Fibroblast of lung (primary cell): Measurements from ENCODE around the gene MPG. TPM values are rescaled to one million over a fixed set of nuclear protein-coding genes. Genes with fewer than 3 reads are reported as not detected.

ENCODE experiments used
- DNase-seq, 2 donors: peaks; one replicate each; pipeline versions ENCODE4 v3.0.0 to v3.0.0-alpha.2; 2010; ENCODE audit warnings: low read depth in 2 of 2
- H2AFZ ChIP-seq: 2 replicates; pipeline ENCODE4 v1.5.1; 2012; ENCODE audit warnings: low read length, control low read depth, inconsistent platforms
- H3K27ac ChIP-seq: 2 replicates; pipeline ENCODE4 v1.5.1; 2011; ENCODE audit warnings: low read length, control low read depth; ENCODE audit not compliant: insufficient read depth
- H3K27me3 ChIP-seq: 2 replicates; pipeline ENCODE4 v1.5.1; 2011; ENCODE audit warnings: mild to moderate bottlenecking, low read length; ENCODE audit not compliant: control insufficient read depth, insufficient read depth
- H3K36me3 ChIP-seq: 2 replicates; pipeline ENCODE4 v1.5.1; 2011; ENCODE audit warnings: low read length; ENCODE audit not compliant: control insufficient read depth, insufficient read depth
- H3K4me1 ChIP-seq: 2 replicates; pipeline ENCODE4 v1.5.1; 2011; ENCODE audit warnings: low read length; ENCODE audit not compliant: control insufficient read depth, insufficient read depth; ENCODE audit errors: extremely low read depth
- H3K4me2 ChIP-seq: 2 replicates; pipeline ENCODE4 v1.5.1; 2011; ENCODE audit warnings: low read length, control low read depth; ENCODE audit not compliant: insufficient read depth; ENCODE audit errors: extremely low read depth
- H3K4me3 ChIP-seq, 4 experiments: fragments of 200-600 bp in 1 of 4; sonication (generic) in 1 of 4; replicated peaks in 1 of 4; 2 replicates each; pipeline ENCODE4 v1.5.1; 2011 to 2016; ENCODE audit warnings: low read length in 4 of 4, low read depth in 3 of 4, mild to moderate bottlenecking in 3 of 4, control low read depth in 2 of 4, inconsistent platforms in 1 of 4, mixed read lengths in 1 of 4; ENCODE audit not compliant: insufficient read depth in 1 of 4; ENCODE audit errors: control extremely low read depth in 1 of 4
- H3K79me2 ChIP-seq: 2 replicates; pipeline ENCODE4 v1.5.1; 2012; ENCODE audit warnings: mild to moderate bottlenecking, low read length, inconsistent platforms; ENCODE audit not compliant: control insufficient read depth, insufficient read depth
- H3K9ac ChIP-seq: 2 replicates; pipeline ENCODE4 v1.5.1; 2011; ENCODE audit warnings: mild to moderate bottlenecking, low read length, control low read depth; ENCODE audit not compliant: insufficient read depth
- H3K9me3 ChIP-seq: 2 replicates; pipeline ENCODE4 v1.5.1; 2012; ENCODE audit warnings: low read depth, low read length; ENCODE audit not compliant: control insufficient read depth, insufficient read depth
- H4K20me1 ChIP-seq: 2 replicates; pipeline ENCODE4 v1.5.1; 2011; ENCODE audit warnings: low read length; ENCODE audit not compliant: control insufficient read depth, insufficient read depth; ENCODE audit errors: extremely low read depth
- CTCF ChIP-seq, 2 donors: IDR thresholded peaks in 1 of 2; conservative IDR thresholded peaks in 1 of 2; 1 replicate in 1 of 2; 2 replicates in 1 of 2; pipeline ENCODE4 v1.5.1; 2011 to 2012; ENCODE audit warnings: low read length in 2 of 2, control low read depth in 1 of 2, inconsistent platforms in 1 of 2, low read depth in 1 of 2, mild to moderate bottlenecking in 1 of 2
- EZH2 ChIP-seq: IDR thresholded peaks from 2 replicates; pipeline ENCODE4 v1.5.1; 2012; ENCODE audit warnings: low read length, control low read depth, mild to moderate bottlenecking; ENCODE audit errors: missing control alignments
- polyA plus RNA-seq, 2 donors: library from polyadenylated mRNA; depleted of rRNA in 1 of 2; stranded (reverse) in 1 of 2; unstranded in 1 of 2; fragments of >200 nt; gene quantifications; 2 replicates each; pipeline ENCODE4 v1.2.1, GENCODE V29; 2011 to 2012; ENCODE audit warnings: missing spikeins in 1 of 2
- total RNA-seq: library from RNA; depleted of rRNA; stranded (reverse); fragments of >200 nt; gene quantifications from 2 replicates; pipeline ENCODE4 v1.2.1, GENCODE V29; 2014

MPG gene
- total and polyA plus RNA-seq, 2 donors (not counting 1 experiment from before 2014, with no cell fraction given): 45.4 to 268 TPM

- Histone ChIP-seq H3K9ac (no peak overlapping the region), H3K79me2 (peaks cover 4% of the 10 kb centered on the region), H3K4me3 (no peak overlapping the region), H4K20me1 (no peaks in the 10 kb centered on the region), H3K27me3 (no peaks in the 10 kb centered on the region), H2AFZ (no peak overlapping the region), H3K4me2 (no peak overlapping the region), H3K4me1 (peaks cover 2% of the 10 kb centered on the region), H3K36me3 (peaks cover 60% of the 10 kb centered on the region), H3K9me3 (no peaks in the 10 kb centered on the region), H3K27ac (no peak overlapping the region)
- no peak for DNase-seq
- no peak for TF ChIP-seq EZH2
- no peak for TF ChIP-seq CTCF (conservative IDR thresholded peaks at IDR 0.05 in 1 of 2, IDR thresholded peaks at IDR 0.05 in 1 of 2; ENCODE audit: low read depth in 1 of 2, low read length in 2 of 2)
These were observed 19.3 kb upstream of the MPG start for GRCh38 chr16:58491-59439.

GRCh38 chr16:59440-60059 is 18.5 kb upstream of the MPG start:
- Histone ChIP-seq H2AFZ (no peak overlapping the region), H4K20me1 (no peaks in the 10 kb centered on the region)

More at GRCh38 chr16:59440-60059, 18.5 kb upstream of the MPG start:
- Histone ChIP-seq H3K36me3 (peaks cover 66% of the 10 kb centered on the region), H3K27ac (no peak overlapping the region), H3K79me2 (peaks cover 3% of the 10 kb centered on the region), H3K4me1 (peaks cover 2% of the 10 kb centered on the region), H3K27me3 (no peaks in the 10 kb centered on the region), H3K9me3 (no peaks in the 10 kb centered on the region), H3K4me2 (no peak overlapping the region), H3K4me3 (no peak overlapping the region), H3K9ac (no peak overlapping the region)
- no peak for DNase-seq
- TF ChIP-seq EZH2: no peak
- no peak for TF ChIP-seq CTCF (conservative IDR thresholded peaks at IDR 0.05 in 1 of 2, IDR thresholded peaks at IDR 0.05 in 1 of 2; ENCODE audit: low read depth in 1 of 2, low read length in 2 of 2)
